Fibroblast of skin of back (primary cell): Measurements from ENCODE around the gene CTNNBL1.

Experiments used
- DNase-seq: peaks from one replicate; pipeline ENCODE4 v3.0.0-alpha.2; 2013

Gene CTNNBL1

GRCh38 chr20:37919389-37920040, 225.7 kb downstream of the CTNNBL1 start:
- DNase-seq: no peak

DNA sequence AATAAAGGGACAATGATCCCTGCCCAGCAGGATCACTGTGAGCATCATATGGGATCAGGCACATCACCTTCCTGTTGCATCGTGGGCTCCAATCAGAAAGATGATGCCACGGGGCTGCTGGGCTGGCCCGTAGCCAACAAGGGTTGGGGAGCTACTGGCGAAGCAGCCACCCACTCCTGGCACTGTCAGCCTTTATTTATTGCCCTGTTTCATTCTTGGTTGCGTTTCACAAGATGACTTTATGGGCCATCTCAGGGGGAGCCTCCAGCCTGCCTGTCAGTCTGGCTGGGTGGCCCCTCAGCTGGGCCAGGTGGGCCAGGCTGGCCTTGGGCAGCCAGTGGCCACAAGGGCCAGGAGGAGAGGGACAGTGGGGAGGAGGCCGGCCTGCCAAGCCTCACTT, 226.4 kb downstream of the CTNNBL1 start:
- DNase-seq: no peak

GRCh38 chr20:37920679-37921322, 227.0 kb downstream of the CTNNBL1 start:
- DNase-seq: no peak

DNA sequence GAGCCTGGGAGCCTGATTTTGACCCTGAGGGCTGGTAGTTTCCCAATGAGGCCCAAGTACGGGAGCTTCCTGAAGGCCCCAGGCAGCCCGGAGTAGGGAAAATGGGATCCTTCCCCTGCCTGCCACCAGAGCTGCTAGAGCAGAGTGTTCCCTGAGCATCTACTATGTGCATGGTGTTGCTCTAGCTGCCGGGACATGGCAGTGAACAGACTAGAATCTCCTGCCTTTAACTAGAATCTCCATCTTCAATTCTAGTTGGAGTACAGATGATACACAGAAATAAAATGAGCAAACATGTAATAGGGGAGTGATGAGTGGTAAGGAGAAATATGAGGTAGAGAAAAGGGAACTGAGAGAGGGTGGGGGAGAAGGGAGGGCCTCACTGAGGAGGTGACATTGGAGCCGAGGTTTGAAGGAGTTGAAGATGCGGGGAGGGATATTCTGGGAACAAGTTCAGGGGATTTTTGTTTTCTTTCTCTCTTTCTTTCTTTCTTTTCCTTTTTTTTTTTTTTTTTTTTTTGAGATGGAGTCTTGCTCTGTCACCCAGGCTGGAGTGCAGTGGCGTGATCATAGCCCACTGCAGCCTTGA, 227.6 kb downstream of the CTNNBL1 start:
- DNase-seq: no peak
